ENCODE data around the gene SFSWAP. TPM values are rescaled to one million over a fixed set of nuclear protein-coding genes. Genes with fewer than 3 reads are reported as not detected.

SFSWAP gene
- total RNA-seq, 4 donors from 2014 or later, result 45.9 to 66.2 (median 55.4) TPM

GRCh38 chr12:131671276-131671675, 39.6 kb upstream of the SFSWAP start:
- no peak overlapping the region for H3K4me3 ChIP-seq
- in situ Hi-C loops (cut with MboI; ENCODE audit: low pct_ligation_motif_present in 1 of 4, low pct_unique_long_range_greater_than_20kb in 1 of 4, low sequenced_read_pairs in 3 of 4), result no loop called here
- TF ChIP-seq EP300 (IDR thresholded peaks at IDR 0.05; ENCODE audit: low read depth), result no peak
- TF ChIP-seq POLR2A (IDR thresholded peaks at IDR 0.05), result no peak
- TF ChIP-seq POLR2AphosphoS5 (IDR thresholded peaks at IDR 0.05), result no peak
- no peak for TF ChIP-seq CTCF (IDR thresholded peaks at IDR 0.05)
- no peaks in the 10 kb centered on the region for H3K9me3 ChIP-seq
- H3K36me3 ChIP-seq, result no peaks in the 10 kb centered on the region
- no peak overlapping the region for H3K27ac ChIP-seq
- H3K4me1 ChIP-seq, result no peaks in the 10 kb centered on the region
- intact Hi-C loops (cut with DNase I; ENCODE audit: low total_unique reads), result no loop called here
- DNase-seq, result no peak
- peaks cover 14% of the 10 kb centered on the region for H3K27me3 ChIP-seq
- WGBS, 2 donors (ENCODE audit: low coverage in 1 of 2), result 60 to 84% methylated on average over 5 to 8 of the region's 8 CpGs

GRCh38 chr12:131671871-131672270, 39.0 kb upstream of the SFSWAP start:
- WGBS, 2 donors (ENCODE audit: low coverage in 1 of 2), result 60% methylated on average over 8 of the region's 8 CpGs; no CpG with 5 or more reads in 1 of the 2 donors
- in situ Hi-C loops (cut with MboI; ENCODE audit: low pct_ligation_motif_present in 1 of 4, low pct_unique_long_range_greater_than_20kb in 1 of 4, low sequenced_read_pairs in 3 of 4), result no loop called here

GRCh38 chr12:131672311-131672940, 38.5 kb upstream of the SFSWAP start:
- TF ChIP-seq CTCF (IDR thresholded peaks at IDR 0.05) (no peak), POLR2A (IDR thresholded peaks at IDR 0.05) (no peak), POLR2AphosphoS5 (IDR thresholded peaks at IDR 0.05) (no peak), EP300 (IDR thresholded peaks at IDR 0.05; ENCODE audit: low read depth) (no peak)
- whole genome bisulfite sequencing, 2 donors (ENCODE audit: low coverage in 1 of 2), result 78% methylated on average over 17 of the region's 17 CpGs; no CpG with 5 or more reads in 1 of the 2 donors
- no peaks in the 10 kb centered on the region for H3K4me1 ChIP-seq
- no peak for DNase-seq
- H3K27me3 ChIP-seq, result peaks cover 14% of the 10 kb centered on the region
- intact Hi-C loops (cut with DNase I; ENCODE audit: low total_unique reads) (no loop called here), in situ Hi-C loops (cut with MboI; ENCODE audit: low pct_ligation_motif_present in 1 of 4, low pct_unique_long_range_greater_than_20kb in 1 of 4, low sequenced_read_pairs in 3 of 4) (no loop called here)
- no peaks in the 10 kb centered on the region for H3K9me3 ChIP-seq
- H3K36me3 ChIP-seq, result no peaks in the 10 kb centered on the region
- no peak overlapping the region for H3K4me3 ChIP-seq
- H3K27ac ChIP-seq, result no peak overlapping the region

More at GRCh38 chr12:131671871-131672270, 39.0 kb upstream of the SFSWAP start:
- Histone ChIP-seq H3K4me3 (no peak overlapping the region), H3K9me3 (no peaks in the 10 kb centered on the region), H3K4me1 (no peaks in the 10 kb centered on the region), H3K36me3 (no peaks in the 10 kb centered on the region), H3K27ac (no peak overlapping the region), H3K27me3 (peaks cover 14% of the 10 kb centered on the region)
- no peak for DNase-seq
- intact Hi-C loops (cut with DNase I; ENCODE audit: low total_unique reads), result no loop called here
- TF ChIP-seq POLR2AphosphoS5 (IDR thresholded peaks at IDR 0.05) (no peak), POLR2A (IDR thresholded peaks at IDR 0.05) (no peak), EP300 (IDR thresholded peaks at IDR 0.05; ENCODE audit: low read depth) (no peak), CTCF (IDR thresholded peaks at IDR 0.05) (no peak)

GRCh38 chr12:131672941-131673887, 37.7 kb upstream of the SFSWAP start:
- H3K9me3 ChIP-seq, result no peaks in the 10 kb centered on the region
- H3K36me3 ChIP-seq, result no peaks in the 10 kb centered on the region
- no peak overlapping the region for H3K27ac ChIP-seq
- 58 to 61% methylated on average over 15 to 24 of the region's 24 CpGs for WGBS, 2 donors (ENCODE audit: low coverage in 1 of 2)
- TF ChIP-seq POLR2A (IDR thresholded peaks at IDR 0.05), result no peak
- no peak for TF ChIP-seq CTCF (IDR thresholded peaks at IDR 0.05)
- no peak for TF ChIP-seq POLR2AphosphoS5 (IDR thresholded peaks at IDR 0.05)
- no peak for TF ChIP-seq EP300 (IDR thresholded peaks at IDR 0.05; ENCODE audit: low read depth)
- in situ Hi-C loops (cut with MboI; ENCODE audit: low pct_ligation_motif_present in 1 of 4, low pct_unique_long_range_greater_than_20kb in 1 of 4, low sequenced_read_pairs in 3 of 4), result no loop called here
- no peak overlapping the region for H3K4me3 ChIP-seq
- H3K27me3 ChIP-seq, result peaks cover 14% of the 10 kb centered on the region
- no peak for DNase-seq
- intact Hi-C loops (cut with DNase I; ENCODE audit: low total_unique reads), result no loop called here
- H3K4me1 ChIP-seq, result no peaks in the 10 kb centered on the region

All from transverse colon (tissue), 4 donors.